HG03432 (cell line): ENCODE results near the gene FANCG.

Experiments
- ATAC-seq: cut with Tn5 transposase; IDR thresholded peaks from one replicate; pipeline ENCODE4 v1.9.1; 2021; ENCODE audit warnings: mild to moderate bottlenecking, moderate library complexity; ENCODE audit not compliant: unreplicated experiment

Gene FANCG

DNA sequence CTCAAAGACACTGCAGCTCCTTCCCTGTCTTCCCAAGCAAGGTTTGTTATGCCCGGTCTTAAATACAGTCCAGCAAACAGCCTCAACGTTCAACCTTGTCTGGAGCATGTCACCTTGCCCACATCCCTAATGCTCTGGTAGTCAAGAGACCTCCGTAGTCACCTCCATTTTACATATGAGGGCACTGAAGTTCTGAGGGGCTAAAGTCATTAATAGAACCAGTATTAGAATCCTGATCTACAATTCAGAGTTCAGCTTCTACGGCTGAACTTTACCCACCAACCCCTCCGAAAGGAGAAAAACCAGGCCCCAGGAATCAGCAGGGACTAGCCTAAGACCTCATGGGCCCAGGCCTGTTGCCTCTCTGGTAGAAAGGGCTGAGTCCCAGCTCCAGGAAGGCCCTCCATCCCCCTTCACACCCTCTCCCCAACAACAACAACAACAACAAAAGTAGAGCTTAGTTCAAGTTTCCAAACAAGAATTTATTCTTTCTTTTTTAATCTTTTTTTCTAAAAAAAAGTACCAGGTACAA, 24.0 kb upstream of the FANCG start:
- ATAC-seq: no peak

DNA sequence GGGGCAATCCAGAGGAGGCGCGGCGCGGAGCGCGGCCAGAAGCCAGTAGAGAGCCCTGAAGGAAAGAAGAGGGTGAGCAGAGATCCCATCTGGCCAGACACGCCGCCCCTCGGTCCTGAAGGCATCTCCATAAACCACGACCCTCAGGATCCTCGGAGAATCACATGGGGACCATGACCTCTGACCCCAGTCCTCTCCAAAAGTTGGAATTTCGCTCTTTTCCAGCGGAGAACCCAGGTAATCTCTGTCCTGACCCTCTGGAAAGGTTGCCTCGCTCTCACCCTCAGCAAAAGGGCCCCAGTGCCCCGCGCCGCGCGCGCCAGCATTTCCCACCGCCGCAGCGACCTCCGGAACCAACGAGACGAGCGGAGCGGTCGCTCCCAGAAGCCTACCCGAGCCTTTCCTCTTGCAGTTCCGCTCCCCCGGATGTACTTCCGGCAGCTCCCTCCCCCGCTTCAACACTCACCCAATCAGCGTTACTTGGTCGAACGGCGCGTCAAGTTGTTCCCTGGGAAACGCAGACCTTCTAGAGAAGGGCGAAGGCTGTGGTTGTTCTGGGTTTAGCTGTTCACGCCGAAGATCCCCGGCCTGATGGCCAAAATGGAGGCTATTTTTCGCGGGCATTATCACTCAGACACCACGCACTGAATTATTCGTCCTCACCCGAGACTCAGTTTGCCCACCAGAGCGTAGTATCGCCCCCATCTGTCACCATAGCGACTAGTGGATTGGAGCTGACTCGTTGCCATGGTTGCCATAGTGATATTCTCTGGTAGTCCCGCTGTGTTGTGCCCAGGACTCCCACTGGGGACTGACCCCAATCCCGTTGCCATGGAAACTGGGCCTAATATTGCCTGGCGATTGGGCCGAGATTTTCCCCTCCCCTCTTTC, 23.3 kb upstream of the FANCG start, which contains the start of gene STOML2:
Gene STOML2, minus strand, starts transcription at position 363 of the 891 bp plus-strand sequence. Its CDS starts 37 bp downstream, at position 326.
- ATAC-seq: peak; percentile 94

DNA sequence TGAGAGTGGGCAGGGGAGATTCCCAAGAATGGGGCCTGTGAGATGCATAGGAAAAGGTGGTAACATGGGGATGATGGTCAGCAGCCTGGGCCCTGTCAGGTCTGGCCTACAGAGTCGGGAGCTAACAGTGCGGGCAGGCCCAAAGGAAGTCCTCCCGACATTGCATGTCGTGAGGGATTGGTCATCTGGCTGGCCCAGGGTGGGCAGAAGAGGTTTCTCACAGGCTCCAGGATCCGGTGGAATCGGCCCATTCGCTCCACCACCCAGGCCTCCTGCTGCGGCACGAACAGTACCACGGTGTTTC, 22.7 kb upstream of the FANCG start:
- ATAC-seq: no peak

DNA sequence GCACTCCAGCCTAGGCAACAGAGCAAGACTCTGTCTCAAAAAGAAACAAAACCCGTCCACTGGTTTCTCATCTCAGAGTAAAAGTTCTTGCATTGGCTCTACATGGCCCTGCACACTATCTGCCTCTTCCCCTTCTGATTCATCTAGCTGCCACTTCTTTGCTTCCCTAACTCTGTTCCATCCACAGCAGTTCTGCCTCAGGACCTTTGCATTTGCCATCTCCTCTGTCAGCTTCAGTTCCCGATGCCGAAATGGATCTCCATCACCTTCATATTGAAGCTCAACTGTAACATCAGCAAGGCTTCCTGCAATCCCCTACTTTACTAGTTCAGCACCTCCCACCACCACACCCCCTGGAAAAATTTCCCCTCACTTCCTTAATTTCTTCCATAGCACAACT, 17.8 kb upstream of the FANCG start:
- no peak for ATAC-seq

DNA sequence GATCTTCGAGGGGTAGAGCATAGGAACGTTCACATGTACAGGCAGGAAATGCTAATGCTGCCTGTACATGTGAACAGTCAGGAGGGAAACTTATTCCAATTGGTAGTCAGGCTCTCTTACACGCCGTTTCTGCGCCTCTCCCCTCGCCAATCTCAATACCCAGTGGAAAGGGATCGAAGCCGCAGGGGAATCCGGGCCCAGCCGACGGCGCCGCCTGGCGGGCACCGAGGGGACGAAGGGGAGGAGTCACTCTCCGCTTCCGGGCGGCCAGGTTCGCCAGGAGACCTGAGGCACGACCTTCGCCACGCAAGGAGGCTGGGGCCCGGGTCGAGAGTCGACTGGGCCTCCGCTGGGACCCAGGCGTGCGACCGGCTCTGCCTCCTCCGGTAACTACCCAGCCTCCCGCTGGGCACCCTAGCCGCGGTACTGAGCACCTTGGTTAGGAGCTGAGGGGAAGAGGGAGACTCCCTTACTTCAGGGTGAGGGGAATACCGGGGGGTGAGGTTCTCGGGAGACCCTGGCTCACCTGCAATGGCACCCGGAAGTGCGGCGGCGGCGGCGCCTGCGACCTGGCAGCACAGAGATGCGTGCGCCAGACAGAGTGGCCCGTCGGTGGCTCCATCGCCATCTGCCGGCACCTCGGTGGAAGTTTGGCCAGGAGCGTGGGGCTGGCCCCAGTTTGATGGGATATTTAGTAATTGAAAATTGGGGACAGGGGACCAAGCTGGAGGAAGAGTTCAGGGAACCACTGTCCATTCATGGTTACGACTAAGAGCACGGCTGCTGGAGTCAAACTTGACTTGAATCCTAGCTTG, 16.5 kb upstream of the FANCG start, which contains the start of gene PIGO:
Gene PIGO, minus strand, starts transcription at position 557 of the 815 bp plus-strand sequence. CDS start 1,026 bp downstream, outside the sequence.
- ATAC-seq: peak; percentile 92

DNA sequence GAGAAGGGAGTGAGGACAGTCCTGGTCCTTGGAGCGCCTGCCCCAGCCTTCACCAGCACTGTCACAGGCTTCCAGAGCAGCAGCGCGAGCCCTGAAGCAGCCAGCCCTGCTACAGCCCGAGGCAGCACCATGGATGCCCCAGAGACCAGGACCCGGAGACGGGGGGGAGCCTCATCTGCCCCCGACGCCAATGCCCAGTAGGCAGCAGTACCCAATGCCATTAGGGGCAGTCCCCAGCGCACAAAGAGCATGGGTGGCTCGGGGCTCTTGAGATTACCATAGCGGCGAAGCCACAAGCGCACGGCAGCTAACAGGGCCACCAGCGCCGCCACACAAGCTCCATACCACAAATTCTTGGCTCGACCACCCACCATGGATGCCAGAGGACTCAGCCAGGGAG, 11.8 kb upstream of the FANCG start:
- no peak for ATAC-seq

DNA sequence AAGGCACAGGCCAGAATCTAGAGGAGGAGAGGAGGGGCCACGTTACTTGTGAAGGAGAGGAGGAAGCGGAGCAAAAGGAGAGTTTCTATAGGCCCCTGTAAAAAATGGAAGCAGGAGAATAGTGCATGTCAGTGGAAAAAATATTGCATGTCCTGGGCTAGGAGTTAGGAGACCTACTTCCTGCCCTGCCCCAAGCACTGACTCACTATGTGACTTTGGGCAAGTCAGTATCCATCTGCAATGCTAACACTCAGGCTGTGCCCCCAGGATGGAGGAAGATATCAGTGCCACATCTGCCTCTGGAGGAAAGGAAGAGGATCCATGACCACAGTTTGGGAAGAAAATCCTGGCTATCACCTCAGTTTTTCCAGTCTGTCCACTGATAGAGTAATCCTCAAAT, 9.7 kb upstream of the FANCG start:
- ATAC-seq: no peak

DNA sequence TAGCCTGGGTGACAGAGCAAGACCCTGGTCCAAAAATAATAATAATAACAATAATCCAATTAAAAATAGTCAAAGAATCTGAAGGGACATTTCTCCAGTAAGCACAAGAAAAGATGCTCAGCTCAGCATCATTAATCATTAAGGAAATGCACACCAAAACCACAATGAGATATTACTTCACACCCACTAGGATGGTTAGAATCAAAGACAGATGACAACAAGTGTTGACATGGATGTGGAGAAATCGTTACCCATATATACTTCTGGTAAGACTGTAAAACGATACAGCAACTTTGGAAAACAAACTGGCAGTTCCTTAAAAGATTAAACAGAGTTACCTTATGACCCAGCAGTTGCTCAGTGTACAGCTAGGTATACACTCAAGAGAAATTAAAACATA, 5.3 kb upstream of the FANCG start:
- ATAC-seq: no peak

DNA sequence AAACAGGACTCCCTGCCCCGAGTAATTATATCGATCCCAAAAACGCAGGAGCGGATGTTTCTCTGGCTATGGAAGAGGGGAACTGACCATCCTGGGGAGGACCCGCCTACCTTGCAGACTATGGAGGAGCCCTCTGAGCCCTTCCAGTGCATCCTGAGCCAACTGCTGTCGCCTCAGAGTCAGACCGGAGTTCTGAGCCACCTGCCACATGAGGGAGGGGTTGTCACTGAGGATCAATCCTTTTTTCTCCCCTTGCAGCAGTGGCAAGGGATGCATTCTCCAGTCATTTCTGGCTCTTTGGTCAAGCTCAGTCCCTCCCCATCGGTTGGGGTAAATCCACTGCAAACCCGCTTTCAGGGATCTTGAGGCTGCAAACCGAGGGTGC, 709 bp downstream of the FANCG start:
- no peak for ATAC-seq

DNA sequence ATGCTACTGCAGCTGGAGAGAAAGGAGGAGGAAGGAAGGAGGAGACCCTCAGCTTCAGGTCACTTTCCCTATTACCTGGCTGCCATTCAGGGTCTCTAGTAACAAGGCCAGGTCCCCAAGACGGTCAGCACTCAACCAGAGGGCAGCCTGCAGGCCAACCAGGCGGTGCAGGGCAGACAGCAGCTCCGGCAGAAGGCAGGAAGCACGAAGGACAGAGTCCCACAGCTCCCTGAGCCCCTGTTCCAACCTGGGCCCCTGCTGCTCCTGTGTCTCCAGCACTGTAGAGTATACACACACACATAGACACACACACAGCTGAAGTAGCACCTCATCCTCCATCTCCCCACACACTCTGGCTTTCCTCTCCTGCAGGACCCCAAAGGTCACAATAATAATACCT, 1.7 kb downstream of the FANCG start:
- no peak for ATAC-seq

DNA sequence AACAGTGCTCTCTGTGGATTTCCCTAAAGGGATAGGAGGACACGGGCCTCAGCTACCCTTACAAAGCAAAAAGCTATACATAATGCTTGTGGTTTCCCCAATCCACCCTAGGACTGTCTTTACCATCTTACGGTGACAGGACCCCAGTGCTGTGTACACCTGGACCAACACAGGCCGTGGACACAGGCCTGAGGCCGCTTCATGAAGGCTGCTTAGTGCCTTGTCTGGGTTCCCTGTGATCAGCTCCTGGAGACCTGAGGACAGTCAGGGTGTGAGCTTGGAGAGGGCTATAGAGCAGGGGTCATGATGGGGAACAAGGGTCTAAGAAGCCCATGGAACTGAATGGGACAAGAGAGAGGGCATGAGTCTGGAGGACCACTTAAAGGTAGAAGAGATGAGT, 2.9 kb downstream of the FANCG start:
- ATAC-seq: no peak

DNA sequence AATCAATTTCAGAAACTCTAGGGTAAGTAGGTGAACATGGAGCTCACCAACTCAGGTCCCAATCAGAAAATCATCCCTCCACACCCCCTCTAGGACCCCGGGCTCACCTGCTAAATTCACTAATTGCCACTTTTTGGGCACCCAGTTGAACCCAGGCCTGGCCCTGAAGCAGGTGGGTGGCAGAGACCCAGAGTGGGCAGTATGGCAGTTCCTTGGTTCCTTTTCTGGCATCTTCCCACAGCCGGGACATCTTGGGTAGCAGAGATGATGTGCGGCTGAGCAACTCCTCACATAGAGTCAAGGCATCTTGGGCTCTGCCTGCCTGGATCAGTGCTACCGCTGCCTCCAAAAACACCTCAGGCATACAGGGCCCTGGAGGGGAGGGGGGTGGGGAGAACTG, 4.4 kb downstream of the FANCG start:
- no peak for ATAC-seq

DNA sequence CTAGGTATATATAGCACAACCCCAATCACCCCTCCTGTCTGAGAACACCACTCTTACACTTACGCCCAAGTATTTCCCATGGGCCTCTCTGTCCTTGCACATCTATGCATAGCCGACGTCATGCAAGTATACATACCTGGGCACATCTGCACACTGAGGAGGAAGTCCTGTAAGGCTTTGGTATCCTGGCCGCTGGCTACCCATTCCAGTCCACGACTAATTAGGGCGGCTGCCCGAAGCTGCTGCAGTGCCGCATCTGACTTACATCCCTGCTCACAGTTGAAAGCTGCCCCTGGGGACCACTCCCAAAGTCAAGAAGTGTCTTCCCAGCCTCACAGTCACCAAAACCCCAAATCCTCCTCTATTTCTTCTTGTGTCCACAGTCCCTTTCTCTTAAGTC, 5.0 kb downstream of the FANCG start:
- ATAC-seq: no peak

DNA sequence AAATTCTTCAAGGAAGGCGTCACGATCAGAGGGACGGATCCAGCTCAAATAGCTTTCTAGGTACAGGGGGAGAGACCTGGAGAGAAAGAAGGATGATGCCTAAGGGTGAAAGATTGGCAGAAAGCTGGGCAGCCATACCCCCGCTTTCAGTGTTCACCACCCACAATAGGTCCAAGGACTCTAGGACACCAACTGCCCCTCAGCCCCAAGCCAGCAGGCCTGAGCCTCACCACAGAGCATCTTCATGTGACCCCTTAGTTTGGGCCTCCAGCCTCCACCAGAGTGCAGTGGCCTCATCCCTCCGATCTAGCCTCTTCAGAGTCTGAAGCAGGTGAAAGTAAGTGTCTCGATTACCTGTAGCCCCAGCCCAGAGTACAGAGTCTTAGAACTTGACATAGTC, 5.6 kb downstream of the FANCG start:
- ATAC-seq: no peak

DNA sequence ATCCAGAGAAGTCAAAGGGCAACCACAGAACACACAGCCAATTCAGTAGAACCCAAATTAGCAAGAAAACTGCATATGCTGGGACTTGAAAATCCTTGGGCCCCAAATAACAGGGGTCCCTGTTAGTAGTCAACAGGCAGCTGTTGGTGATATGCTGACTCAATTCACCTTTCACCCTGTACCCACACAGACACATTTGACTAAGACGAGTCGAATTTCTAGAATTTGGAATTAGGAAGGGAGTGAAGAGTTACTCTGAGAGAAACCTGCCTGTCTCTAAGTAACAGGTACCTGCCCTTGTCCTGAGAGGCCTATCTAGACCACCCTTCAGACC, 6.5 kb downstream of the FANCG start:
- no peak for ATAC-seq

DNA sequence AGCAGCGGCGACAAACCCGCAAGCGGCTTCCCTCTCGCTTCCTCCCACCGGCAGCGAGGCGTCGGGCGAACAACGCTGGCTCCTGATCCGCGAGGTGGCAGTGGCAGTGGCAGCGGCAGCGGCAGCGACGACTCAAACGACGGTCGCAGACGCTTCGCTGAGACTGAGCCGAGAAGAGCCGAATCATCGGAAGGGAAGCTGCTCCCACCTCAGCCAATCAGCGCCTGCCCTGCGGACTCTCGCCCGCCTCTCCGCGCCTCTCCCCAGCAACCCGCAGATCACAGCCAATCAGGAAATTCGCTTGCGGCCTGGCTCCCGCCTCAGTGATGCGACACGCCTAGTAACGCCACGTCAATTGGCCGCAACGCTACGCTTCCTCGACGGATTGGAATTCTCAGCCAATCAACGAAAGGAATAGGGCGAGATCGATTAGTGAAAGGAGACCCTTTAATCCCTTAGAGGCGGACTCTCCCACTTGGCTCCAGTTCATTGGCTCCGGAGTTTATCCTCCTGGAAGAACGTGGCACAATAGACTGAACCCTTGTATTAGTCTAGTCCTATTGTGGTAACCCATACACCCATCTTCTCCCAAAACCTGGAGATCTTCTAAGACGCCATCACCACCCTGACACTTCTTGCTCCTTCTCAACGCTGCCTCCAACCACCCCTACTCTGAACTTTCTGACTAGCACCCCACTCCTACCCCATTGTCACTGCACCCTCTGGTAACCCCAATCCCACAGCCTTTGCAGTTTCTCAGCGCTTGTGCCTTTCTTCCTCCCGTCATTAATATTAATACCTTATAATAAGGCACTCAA, 7.1 kb downstream of the FANCG start, which contains the start of gene VCP:
Gene VCP, minus strand, starts transcription at position 165 of the 818 bp plus-strand sequence. CDS start 272 bp downstream, outside the sequence.
- ATAC-seq: peak; percentile 89

DNA sequence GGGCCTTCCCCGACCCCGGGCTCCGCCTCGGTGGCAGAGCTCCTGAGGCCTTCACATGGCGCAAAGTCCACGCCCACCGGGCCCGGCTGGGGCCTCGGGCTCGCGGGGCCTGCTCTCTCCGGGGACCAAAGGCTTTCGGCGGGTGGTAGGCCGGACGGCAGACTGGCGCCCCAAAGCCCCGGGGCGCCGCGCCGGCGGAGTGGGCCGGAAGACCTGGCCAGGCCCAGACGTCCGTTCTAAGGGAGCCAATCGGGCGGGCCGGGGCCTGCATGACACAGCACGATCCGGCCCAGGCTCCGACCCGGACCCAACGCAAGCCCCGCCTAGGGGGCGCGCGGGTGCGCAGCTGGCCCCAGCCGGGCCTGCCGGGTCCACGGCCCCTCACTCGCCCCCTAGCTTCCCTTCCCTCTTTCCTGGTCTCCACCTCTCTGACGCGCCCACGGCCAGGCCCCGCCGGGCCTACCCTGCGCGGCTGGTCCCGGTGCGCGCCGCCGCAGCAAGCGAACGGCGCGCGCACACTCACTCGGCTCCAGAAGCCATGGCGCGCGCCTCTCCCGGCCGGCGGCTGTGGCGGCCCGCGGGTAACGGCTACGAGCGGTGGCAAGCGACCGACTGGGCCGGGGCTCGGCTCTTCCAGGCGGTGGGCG, 7.8 kb downstream of the FANCG start:
- peak; percentile 67 for ATAC-seq

DNA sequence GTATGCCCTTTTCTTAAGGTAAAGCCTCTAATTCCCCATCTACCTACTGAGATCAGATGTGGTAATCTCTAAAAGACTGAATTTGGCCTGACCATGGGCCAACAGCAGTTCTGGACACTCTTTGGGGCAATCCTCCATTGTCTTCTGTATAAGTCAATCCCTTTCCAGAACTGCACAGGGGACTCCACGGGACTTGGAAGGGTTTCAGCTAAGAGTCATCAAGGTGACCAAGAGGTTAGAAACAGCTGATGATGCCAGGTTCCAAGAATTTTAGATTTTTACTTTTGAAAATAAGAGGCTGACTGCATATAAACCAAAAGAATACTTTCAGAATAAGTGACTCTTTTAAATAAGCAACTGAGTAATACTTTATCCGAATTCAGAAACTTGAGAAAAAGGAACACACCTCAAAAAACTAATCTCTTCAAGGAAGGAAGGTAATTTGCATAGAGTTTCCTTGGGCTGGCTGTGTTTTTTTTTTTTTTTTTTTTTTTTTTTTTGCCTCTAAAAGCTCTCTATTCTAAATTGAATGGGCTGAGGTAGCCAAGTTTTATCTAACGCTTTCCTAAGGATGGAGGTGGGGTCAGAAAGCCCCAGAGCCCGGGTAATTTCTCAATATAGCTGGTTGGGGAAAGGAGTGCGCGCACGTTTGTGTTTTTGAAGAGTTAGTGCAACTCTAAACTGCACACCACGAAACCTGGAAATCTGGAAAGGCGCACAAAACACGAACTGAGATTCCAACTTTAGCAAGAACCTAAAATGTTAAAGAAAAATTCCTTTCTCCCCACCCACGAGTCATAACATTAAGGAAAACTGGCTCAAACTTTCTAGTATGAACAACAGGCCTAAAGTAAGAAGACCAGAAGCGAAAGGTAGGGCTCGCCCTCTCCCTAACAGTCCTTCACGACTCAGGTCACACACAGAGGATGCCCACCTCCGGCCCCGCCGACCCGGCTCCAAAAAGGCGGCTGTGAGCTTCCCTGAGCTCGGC, 8.6 kb downstream of the FANCG start:
- ATAC-seq: no peak

DNA sequence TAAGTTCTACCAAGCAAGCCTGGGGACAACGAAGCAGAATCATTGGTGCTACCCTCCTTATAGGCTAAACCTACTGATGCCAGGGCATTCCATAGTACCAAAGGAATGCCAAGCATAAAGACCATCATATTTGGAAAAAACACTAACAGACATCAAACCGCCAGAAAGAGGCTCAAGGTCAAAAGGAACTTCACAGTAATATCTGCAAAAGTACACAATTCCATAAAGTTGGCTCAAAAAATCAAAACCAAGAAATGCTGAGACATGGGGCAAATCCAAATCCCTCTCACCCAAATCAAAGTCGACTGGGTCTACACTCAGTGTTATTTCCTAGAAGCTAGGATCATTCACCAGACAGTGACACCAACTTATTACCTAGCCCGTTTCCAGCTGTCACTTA, 10.7 kb downstream of the FANCG start:
- no peak for ATAC-seq
